K562 (cell line): ENCODE measurements around the gene TLR1. TPM values are rescaled to one million over a fixed set of nuclear protein-coding genes. Genes with fewer than 3 reads are reported as not detected.

Experiments used
- ATAC-seq: fragments of 200-7000 bp; cut with Tn5 transposase; 3 replicates; pipeline ENCODE4 v1.9.1; 2020; ENCODE audit warnings: moderate library complexity
- BruUV-seq: library from RNA; stranded (reverse); fragments of 400-500 nt; replicated peaks from 2 replicates; lab custom pipeline; 2021; lab: Mats Ljungman, UMichigan
- CTCF ChIA-PET: fragments of 300-600 bp; formaldehyde crosslinking; extraction: SDS; loops from one replicate; lab custom pipeline; 2021; ENCODE audit warnings: low intra/inter-chr PET ratio; lab: Yijun Ruan, JAX
- POLR2A ChIA-PET: fragments of 300-600, 350-650 bp; sonication (Branson Sonifier 250); formaldehyde crosslinking; extraction: SDS; loops from one replicate; lab custom pipeline; 2021; ENCODE audit warnings: antibody characterized with exemption, inconsistent platforms; lab: Yijun Ruan, JAX
- DNase-seq, 4 experiments: peaks; one replicate each; pipeline versions ENCODE4 v3.0.0 to v3.0.0-alpha.2; 2011 to 2018; ENCODE audit warnings: low spot score in 3 of 4, mixed read lengths in 3 of 4; ENCODE audit errors: extremely low read depth in 1 of 4
- FAIRE-seq: peaks from 2 replicates; lab custom pipeline; 2011; peaks lifted over from hg19 to GRCh38; lab: Jason Lieb, UNC
- H2AFZ ChIP-seq: 2 replicates; pipeline ENCODE4 v1.6.0; 2011; ENCODE audit warnings: low read depth, low read length, control low read depth, inconsistent platforms
- H3K27ac ChIP-seq: fragments of 200-600 bp; 3 replicates; pipeline ENCODE4 v1.8.0; 2011; ENCODE audit warnings: low read depth, mild to moderate bottlenecking, control low read depth, inconsistent platforms, low read length, moderate library complexity, mixed read lengths; ENCODE audit errors: extremely low read depth
- H3K27me3 ChIP-seq, 2 experiments: fragments of 300-600 bp in 1 of 2; 2 replicates in 1 of 2; 3 replicates in 1 of 2; pipeline versions ENCODE4 v1.6.0 to v1.8.0; 2011; ENCODE audit warnings: inconsistent platforms in 2 of 2, low read length in 2 of 2, mild to moderate bottlenecking in 1 of 2, mixed read lengths in 1 of 2, moderate library complexity in 1 of 2; ENCODE audit not compliant: control insufficient read depth in 2 of 2, insufficient read depth in 2 of 2
- H3K36me3 ChIP-seq: fragments of 300-600 bp; 3 replicates; pipeline ENCODE4 v1.8.0; 2011; ENCODE audit warnings: mild to moderate bottlenecking, low read length, inconsistent platforms; ENCODE audit not compliant: control insufficient read depth, insufficient read depth
- H3K4me1 ChIP-seq, 2 experiments: fragments of 200-600 bp in 1 of 2; replicated peaks in 1 of 2; 2 replicates in 1 of 2; 3 replicates in 1 of 2; pipeline versions ENCODE4 v1.5.1 to v1.8.0; 2011; ENCODE audit warnings: inconsistent platforms in 2 of 2, low read length in 2 of 2, mild to moderate bottlenecking in 1 of 2, mixed read lengths in 1 of 2, moderate library complexity in 1 of 2; ENCODE audit not compliant: control insufficient read depth in 2 of 2, insufficient read depth in 2 of 2
- H3K4me2 ChIP-seq: 2 replicates; pipeline ENCODE4 v1.6.1; 2011; ENCODE audit warnings: low read length, control low read depth, inconsistent platforms, mixed read lengths; ENCODE audit not compliant: insufficient read depth
- H3K4me3 ChIP-seq: fragments of 200-600 bp; sonication (generic), shearing (Covaris generic); 2 replicates; pipeline ENCODE4 v1.5.1; 2016; ENCODE audit warnings: control low read depth, inconsistent platforms
- H3K79me2 ChIP-seq: fragments of 200-600 bp; 3 replicates; pipeline ENCODE4 v1.8.0; 2011; ENCODE audit warnings: low read length, inconsistent platforms; ENCODE audit not compliant: control insufficient read depth, insufficient read depth
- H3K9ac ChIP-seq, 2 experiments: 2 replicates each; pipeline versions ENCODE4 v1.6.0 to v1.6.1; 2011; ENCODE audit warnings: low read depth in 2 of 2, low read length in 2 of 2, control low read depth in 1 of 2, inconsistent platforms in 1 of 2, mild to moderate bottlenecking in 1 of 2, mixed read lengths in 1 of 2; ENCODE audit not compliant: insufficient read depth in 1 of 2
- H3K9me1 ChIP-seq: one replicate; pipeline ENCODE4 v1.6.0; 2011; ENCODE audit warnings: inconsistent platforms, mild to moderate bottlenecking, low read length, moderate library complexity; ENCODE audit not compliant: control insufficient read depth, insufficient read depth
- H3K9me3 ChIP-seq: replicated peaks from 2 replicates; pipeline ENCODE4 v1.5.1; 2011; ENCODE audit warnings: low read depth, low read length, inconsistent platforms; ENCODE audit not compliant: control insufficient read depth, insufficient read depth
- H4K20me1 ChIP-seq: replicated peaks from 2 replicates; pipeline ENCODE4 v1.6.1; 2011; ENCODE audit warnings: low read length, inconsistent platforms, mixed read lengths; ENCODE audit not compliant: control insufficient read depth, insufficient read depth
- ATF1 ChIP-seq, 2 experiments: fragments of 450-650 bp in 1 of 2; IDR thresholded peaks; 2 replicates each; pipeline ENCODE4 v1.6.1; 2016; ENCODE audit warnings: missing compliant biosample characterization in 1 of 2, missing genetic modification characterization in 1 of 2
- CAMTA2 ChIP-seq: fragments of 250-450 bp; sonication (Bioruptor Pico); conservative IDR thresholded peaks from 2 replicates; pipeline ENCODE4 v1.5.1; 2022
- CBFA2T3 ChIP-seq: fragments of 450-650 bp; IDR thresholded peaks from 2 replicates; pipeline ENCODE4 v1.6.1; 2017
- ELF1 ChIP-seq: fragments of 200-800 bp; sonication (Bioruptor generic); IDR thresholded peaks from 2 replicates; pipeline ENCODE4 v1.6.1; 2016; ENCODE audit warnings: missing genetic modification characterization, missing compliant biosample characterization
- EZH2 ChIP-seq: IDR thresholded peaks from 2 replicates; pipeline ENCODE4 v1.6.1; 2012; ENCODE audit warnings: low read depth, mild to moderate bottlenecking, inconsistent platforms, low read length, borderline replicate concordance
- FOXK1 ChIP-seq: sonication (generic); formaldehyde crosslinking; IDR thresholded peaks from 2 replicates; pipeline ENCODE4 v1.8.0; 2022; ENCODE audit warnings: missing genetic modification reagents, mild to moderate bottlenecking, borderline replicate concordance
- HDAC1 ChIP-seq, 2 experiments: fragments of 450-650 bp; IDR thresholded peaks; 2 replicates each; pipeline ENCODE4 v1.6.1; 2016 to 2017; ENCODE audit warnings: inconsistent platforms in 1 of 2, mild to moderate bottlenecking in 1 of 2, moderate library complexity in 1 of 2
- HDAC8 ChIP-seq: fragments of 450-650 bp; IDR thresholded peaks from 2 replicates; pipeline ENCODE4 v1.6.1; 2016; ENCODE audit warnings: mild to moderate bottlenecking, missing genetic modification characterization, moderate library complexity, missing compliant biosample characterization
- MAFG ChIP-seq: fragments of 450-650 bp; conservative IDR thresholded peaks from 2 replicates; pipeline ENCODE4 v1.6.1; 2016; ENCODE audit warnings: missing genetic modification characterization, missing compliant biosample characterization
- PPARD ChIP-seq: fragments of 250-450 bp; sonication (Bioruptor Pico); IDR thresholded peaks from 2 replicates; pipeline ENCODE4 v1.8.0; 2022; ENCODE audit warnings: inconsistent platforms, mild to moderate bottlenecking, moderate library complexity
- TARDBP ChIP-seq: fragments of 450-650 bp; IDR thresholded peaks from 2 replicates; pipeline ENCODE4 v1.6.1; 2016
- WHSC1 ChIP-seq: IDR thresholded peaks from one replicate; pipeline ENCODE4 v1.6.1; 2012; ENCODE audit warnings: low read length, control low read depth, inconsistent platforms
- ZNF197 ChIP-seq: fragments of 200-800 bp; sonication (Bioruptor generic); IDR thresholded peaks from 2 replicates; pipeline ENCODE4 v1.6.1; 2016; ENCODE audit warnings: low read depth, missing genetic modification characterization, missing compliant biosample characterization
- ZNF239 ChIP-seq: fragments of 250-450 bp; sonication (Bioruptor Pico); IDR thresholded peaks from 2 replicates; pipeline ENCODE4 v1.4.0; 2020; ENCODE audit warnings: mild to moderate bottlenecking
- ZNF347 ChIP-seq: fragments of 450-650 bp; formaldehyde crosslinking; IDR thresholded peaks from 2 replicates; pipeline ENCODE4 v1.4.0; 2020; ENCODE audit warnings: low read depth, mild to moderate bottlenecking, moderate library complexity
- ZNF384 ChIP-seq: IDR thresholded peaks from 2 replicates; pipeline ENCODE4 v1.6.1; 2012; ENCODE audit warnings: low read depth, low read length, improper control_type of control experiment
- ZNF583 ChIP-seq: fragments of 250-450 bp; sonication (Bioruptor Pico); IDR thresholded peaks from 2 replicates; pipeline ENCODE4 v1.4.0; 2020
- in situ Hi-C: fragments of 300-500 bp; cut with MboI; formaldehyde crosslinking; loops from 4 replicates; pipeline ENCODE4 v1.15.0; 2018; ENCODE audit warnings: inconsistent platforms, mixed read lengths
- intact Hi-C: fragments of 100-400 bp; cut with micrococcal nuclease; formaldehyde crosslinking; loops from 2 replicates; pipeline ENCODE4 v1.14.2; 2022
- polyA plus RNA-seq, 8 experiments: library from polyadenylated mRNA; depleted of rRNA in 4 of 8; stranded (reverse) in 5 of 8; unstranded in 3 of 8; fragments of >200 nt; fragmentation: Nextera tagmentation in 2 of 8; fragmentation: Illumina TruSeq in 1 of 8; extraction: Ambion mirVana in 2 of 8; extraction: Trizol in 1 of 8; gene quantifications; 2 replicates each; pipeline versions ENCODE4 v1.2.1 to v1.2.3, GENCODE V29; 2011 to 2014; ENCODE audit warnings: inconsistent platforms in 1 of 8, missing spikeins in 1 of 8
- total RNA-seq, 7 experiments: library from RNA; depleted of rRNA in 6 of 7; stranded (reverse); fragments of >200 nt in 6 of 7; fragmentation: Illumina TruSeq in 2 of 7; extraction: Trizol in 2 of 7; gene quantifications; 2 replicates each; pipeline versions ENCODE4 v1.2.1 to v1.2.3, GENCODE V29; 2011 to 2021; ENCODE audit warnings: low replicate concordance in 1 of 7
- TF ChIP-seq, protein P1 (sequence below): fragments of 250-450 bp; sonication (Bioruptor Pico); IDR thresholded peaks from 2 replicates; pipeline ENCODE4 v1.5.0; 2021; ENCODE audit warnings: mild to moderate bottlenecking, moderate library complexity

Gene TLR1
- total and polyA plus RNA-seq, 9 of the 15 experiments (the other 6 are each of a cell fraction or from before 2014, with no cell fraction given): 0.11 to 0.49 (median 0.29) TPM

DNA sequence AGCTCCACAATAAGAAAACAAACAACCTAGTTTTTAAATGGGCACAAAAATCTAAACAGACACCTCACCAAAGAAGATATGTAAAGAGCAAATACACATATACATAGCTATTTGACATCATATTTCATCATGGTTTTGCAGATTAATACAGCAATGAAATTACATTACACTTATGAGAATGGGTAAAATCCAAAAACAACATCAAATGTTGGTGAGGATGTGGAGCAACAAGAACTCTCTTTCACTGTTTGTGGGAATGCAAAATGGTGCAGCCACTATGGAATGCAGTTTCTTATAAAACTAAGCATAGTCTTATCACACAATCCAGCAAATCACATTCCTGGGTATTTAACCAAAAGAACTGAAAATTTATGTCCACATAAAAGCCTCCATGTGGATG, 27.1 kb upstream of the TLR1 start:
- TF ChIP-seq MAFG (tag) (no peak), CBFA2T3 (no peak), TARDBP (no peak), FOXK1 (no peak), WHSC1 (no peak), ZNF347 (CRISPR knock-in tag) (no peak), ATF1 (CRISPR knock-in tag; IDR thresholded peaks at IDR 0.05) (no peak), ATF1 (tag; IDR thresholded peaks at IDR 0.05) (no peak), ELF1 (tag) (no peak), ZNF583 (CRISPR knock-in tag) (no peak), HDAC8 (tag) (no peak), EZH2 (no peak), CAMTA2 (no peak), ZNF384 (no peak), PPARD (CRISPR knock-in tag) (no peak), ZNF197 (no peak), HDAC1 (IDR thresholded peaks at IDR 0.05) (no peak), ZNF239 (CRISPR knock-in tag) (no peak)
- TF ChIP-seq, protein P1, sequence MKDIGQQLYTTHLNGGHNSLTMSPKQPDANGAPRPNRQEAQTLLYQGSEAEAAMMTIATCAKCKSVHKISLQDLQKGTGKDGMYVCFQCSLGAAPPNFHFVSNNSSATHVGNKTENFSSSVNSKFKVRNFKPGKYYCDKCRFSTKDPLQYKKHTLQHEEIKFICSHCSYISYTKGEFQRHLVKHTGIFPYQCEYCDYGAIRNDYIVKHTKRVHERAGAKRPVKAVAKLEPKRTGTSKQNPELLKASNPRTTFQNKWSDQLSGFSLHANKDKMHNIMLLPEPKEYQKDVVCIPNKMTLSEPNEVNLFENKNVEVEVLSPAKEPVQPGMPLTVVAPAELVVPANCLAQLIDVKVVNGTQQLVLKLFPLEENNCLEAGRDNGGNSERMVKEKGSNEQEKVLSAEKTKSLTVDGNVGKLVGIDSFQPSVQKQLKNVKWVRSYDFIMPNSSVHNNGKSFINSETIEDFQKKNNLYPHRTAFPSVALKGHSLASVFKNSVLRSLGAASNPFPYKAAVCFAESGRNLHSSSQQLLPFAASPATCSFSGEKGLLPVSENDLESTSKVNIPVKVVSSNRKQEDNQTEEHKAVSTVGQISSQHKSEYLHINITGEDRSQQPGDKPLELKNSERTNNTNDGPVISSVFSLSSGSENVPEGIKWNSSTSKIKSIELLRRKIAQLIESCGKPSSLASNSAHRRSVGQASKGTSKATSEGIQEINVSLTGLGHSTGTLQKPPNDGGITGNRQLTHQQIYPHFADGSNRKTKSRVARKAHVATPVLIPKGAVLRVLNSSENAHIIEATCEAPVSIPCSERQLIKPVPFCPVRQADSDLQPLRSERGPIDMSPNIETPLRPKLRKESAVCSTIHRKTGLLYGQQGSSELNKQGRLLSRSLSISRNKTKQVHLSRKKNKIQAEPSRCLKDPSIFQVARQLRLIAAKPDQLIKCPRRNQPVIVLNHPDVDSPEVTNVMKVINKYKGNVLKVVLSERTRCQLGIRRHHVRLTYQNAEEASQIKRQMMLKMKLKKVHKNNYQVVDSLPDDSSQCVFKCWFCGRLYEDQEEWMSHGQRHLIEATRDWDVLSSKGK: no peak
- H3K79me2 ChIP-seq: no peaks in the 10 kb centered on the region
- DNase-seq (no peak), FAIRE-seq (no peak), ATAC-seq (no peak)
- H3K9ac ChIP-seq: no peak overlapping the region
- no peak overlapping the region for H3K4me2 ChIP-seq
- no TSS peak for BruUV-seq
- H3K9me1 ChIP-seq: no peaks in the 10 kb centered on the region
- H3K27me3 ChIP-seq: no peaks in the 10 kb centered on the region
- H3K9me3 ChIP-seq: no peaks in the 10 kb centered on the region
- no peaks in the 10 kb centered on the region for H3K4me1 ChIP-seq
- ChIA-PET CTCF (interaction anchor here (0.6 kb wide), 1 partner anchor 910 kb away, joined by 3 read pairs; no protein-coding TSS in a partner anchor), POLR2A (interaction anchor here (0.6 kb wide), 1 partner anchor 13 kb away, joined by 3 read pairs; no protein-coding TSS in a partner anchor)
- H3K4me3 ChIP-seq: no peak overlapping the region
- no peak overlapping the region for H2AFZ ChIP-seq
- no peaks in the 10 kb centered on the region for H4K20me1 ChIP-seq
- intact Hi-C loops (no loop called here), in situ Hi-C loops (no loop called here)
- no peaks in the 10 kb centered on the region for H3K36me3 ChIP-seq
- no peak overlapping the region for H3K27ac ChIP-seq
